ENCODE data around the gene RGL2. TPM values are rescaled to one million over a fixed set of nuclear protein-coding genes. Genes with fewer than 3 reads are reported as not detected.

The RGL2 gene
- total RNA-seq, 1 donor from 2014 or later: 114 TPM

- peaks cover 50% of the 10 kb centered on the region for H3K36me3 ChIP-seq
- peaks cover 17% of the 10 kb centered on the region for H3K4me1 ChIP-seq
- H3K4me3 ChIP-seq: peak overlapping the region; percentile 90
- H3K27me3 ChIP-seq: no peaks in the 10 kb centered on the region
- H3K27ac ChIP-seq: peak overlapping the region; percentile 97
- no peaks in the 10 kb centered on the region for H3K9me3 ChIP-seq
- DNase-seq (no peak), ATAC-seq (peak; percentile 63)
- TF ChIP-seq CTCF (IDR thresholded peaks at IDR 0.05): no peak
- intact Hi-C loops (cut with DNase I): no loop called here
Measured at GRCh38 chr6:33297956-33298772, 578 bp downstream of the RGL2 start.

GRCh38 chr6:33297406-33297955, 1.3 kb downstream of the RGL2 start:
- no peaks in the 10 kb centered on the region for H3K9me3 ChIP-seq
- no peak for TF ChIP-seq CTCF (IDR thresholded peaks at IDR 0.05)
- H3K36me3 ChIP-seq: peaks cover 51% of the 10 kb centered on the region
- H3K4me1 ChIP-seq: peaks cover 17% of the 10 kb centered on the region
- peak overlapping the region; percentile 97 for H3K27ac ChIP-seq
- no peaks in the 10 kb centered on the region for H3K27me3 ChIP-seq
- peak overlapping the region; percentile 90 for H3K4me3 ChIP-seq
- intact Hi-C loops (cut with DNase I): no loop called here
- ATAC-seq: peak; percentile 29
- DNase-seq: peak; percentile 88

- no peaks in the 10 kb centered on the region for H3K9me3 ChIP-seq
- peak overlapping the region; percentile 90 for H3K4me3 ChIP-seq
- TF ChIP-seq CTCF (IDR thresholded peaks at IDR 0.05): no peak
- H3K27ac ChIP-seq: peak overlapping the region; percentile 97
- no peaks in the 10 kb centered on the region for H3K27me3 ChIP-seq
- peaks cover 17% of the 10 kb centered on the region for H3K4me1 ChIP-seq
- DNase-seq: no peak
- no peak for ATAC-seq
- peaks cover 51% of the 10 kb centered on the region for H3K36me3 ChIP-seq
- intact Hi-C loops (cut with DNase I): no loop called here
Measured at GRCh38 chr6:33296797-33297405, 1.8 kb downstream of the RGL2 start.

- ATAC-seq (no peak), DNase-seq (no peak)
- TF ChIP-seq CTCF (IDR thresholded peaks at IDR 0.05): no peak
- Histone ChIP-seq H3K36me3 (peaks cover 58% of the 10 kb centered on the region), H3K27ac (no peak overlapping the region), H3K27me3 (no peaks in the 10 kb centered on the region), H3K4me3 (no peak overlapping the region), H3K9me3 (no peaks in the 10 kb centered on the region), H3K4me1 (peaks cover 17% of the 10 kb centered on the region)
- intact Hi-C loops (cut with DNase I): no loop called here
Measured at GRCh38 chr6:33295621-33296369, 2.9 kb downstream of the RGL2 start.

GRCh38 chr6:33294086-33294823, 4.5 kb downstream of the RGL2 start:
- intact Hi-C loops (cut with DNase I): no loop called here
- TF ChIP-seq CTCF (IDR thresholded peaks at IDR 0.05): no peak
- Histone ChIP-seq H3K36me3 (peaks cover 58% of the 10 kb centered on the region), H3K27me3 (no peaks in the 10 kb centered on the region), H3K9me3 (no peaks in the 10 kb centered on the region), H3K4me3 (no peak overlapping the region), H3K27ac (no peak overlapping the region), H3K4me1 (peaks cover 17% of the 10 kb centered on the region)
- ATAC-seq (no peak), DNase-seq (no peak)
